Activated CD4-positive, alpha-beta T cell treated with anti-CD3 and anti-CD28 coated beads for 4 hours (primary cell): ENCODE data around the gene EPHA8.

Experiments
- DNase-seq, 2 donors: peaks; one replicate each; pipeline ENCODE4 v3.0.0-alpha.2; 2020

Gene EPHA8

DNA sequence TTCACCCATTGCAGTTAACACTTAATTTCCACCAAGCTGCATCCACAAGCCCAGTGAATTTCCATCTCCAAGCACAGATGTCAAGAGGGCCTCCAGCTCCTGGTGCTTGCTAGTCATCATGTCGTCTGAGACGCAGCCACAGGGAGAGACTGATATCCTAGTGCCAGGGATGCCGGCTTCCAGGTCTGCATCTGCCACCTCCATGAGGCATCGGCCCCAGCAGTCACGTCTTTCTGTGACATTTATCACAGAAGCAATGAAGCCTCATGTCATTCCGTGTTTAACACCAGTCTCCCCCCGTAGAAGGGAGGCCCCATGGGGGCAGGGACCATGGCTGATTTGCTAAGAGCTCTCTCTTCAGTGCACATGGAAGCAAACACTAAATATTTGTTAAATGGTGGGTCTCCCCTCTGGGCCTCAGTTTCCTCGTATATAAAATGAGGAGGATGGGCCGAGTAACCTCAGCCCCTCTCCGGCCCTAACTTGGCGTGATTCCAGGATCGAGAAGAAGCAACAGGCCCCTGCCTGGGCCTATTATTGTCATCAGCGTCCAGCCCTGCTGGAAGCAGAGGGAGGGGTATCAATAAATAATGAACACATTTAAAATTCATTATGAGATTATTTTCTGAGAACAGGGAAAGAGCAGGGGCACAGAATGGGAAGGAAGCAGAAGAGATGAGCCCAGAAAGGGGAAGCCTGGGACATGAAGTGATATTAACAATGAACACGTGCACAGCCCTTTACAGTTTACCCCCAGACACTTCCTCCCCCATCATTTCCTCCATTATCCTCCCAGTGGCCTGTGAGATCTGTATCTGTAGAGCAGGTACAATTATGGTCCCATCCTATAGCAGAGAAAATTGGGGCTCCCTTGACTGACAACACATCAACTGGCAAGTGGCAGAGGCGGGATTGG is 88.9 kb downstream of the EPHA8 start:
- DNase-seq: no peak

DNA sequence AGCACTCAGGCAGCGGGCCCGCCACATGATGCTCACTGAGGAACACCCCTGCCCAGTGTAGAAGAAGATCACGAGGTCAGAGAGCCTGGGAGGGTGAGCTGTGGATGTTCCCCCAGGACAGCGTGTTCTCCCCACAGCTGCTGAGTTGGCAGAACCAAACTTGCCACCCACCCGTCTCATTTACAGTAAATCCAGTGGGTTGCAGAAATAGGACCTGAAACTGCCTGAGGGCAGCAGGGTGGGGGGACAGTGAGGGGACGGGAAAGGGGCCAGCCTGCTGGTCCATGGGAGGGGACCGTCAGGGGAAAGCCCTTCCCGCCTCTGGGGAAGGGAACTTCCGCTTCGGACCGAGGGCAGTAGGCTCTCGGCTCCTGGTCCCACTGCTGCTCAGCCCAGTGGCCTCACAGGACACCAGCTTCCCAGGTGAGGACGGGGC is 89.6 kb downstream of the EPHA8 start, which contains the start of gene C1QB:
Gene C1QB, plus strand, starts transcription at position 356 of the 436 bp plus-strand sequence. CDS start 6,227 bp downstream, outside the sequence.
- no peak for DNase-seq
